HG03342 (cell line): ENCODE measurements around the gene MINK1.
"Not testable (repeated sequence)": the region's sequence is repeated elsewhere in the genome, so short reads cannot be mapped to it uniquely, and the experiment has no call there.

Experiments
- ATAC-seq: cut with Tn5 transposase; IDR thresholded peaks from one replicate; pipeline ENCODE4 v1.9.1; 2021; ENCODE audit warnings: mild to moderate bottlenecking, moderate library complexity; ENCODE audit not compliant: unreplicated experiment

MINK1 gene

GRCh38 chr17:4926577-4927335 is 93.6 kb downstream of the MINK1 start:
- not testable (repeated sequence) for ATAC-seq

- no peak for ATAC-seq
Observed at GRCh38 chr17:4928881-4929280, 95.7 kb downstream of the MINK1 start.

GRCh38 chr17:4931963-4932362 is 98.8 kb downstream of the MINK1 start, which contains the start of gene GP1BA:
GP1BA (plus strand) TSS chr17:4932277; CDS start chr17:4932605, 328 bp downstream.
- ATAC-seq: no peak

GRCh38 chr17:4932756-4933155 is 99.6 kb downstream of the MINK1 start:
- no peak for ATAC-seq

- ATAC-seq: no peak
Observed at GRCh38 chr17:4933646-4934045, 100.5 kb downstream of the MINK1 start.

DNA sequence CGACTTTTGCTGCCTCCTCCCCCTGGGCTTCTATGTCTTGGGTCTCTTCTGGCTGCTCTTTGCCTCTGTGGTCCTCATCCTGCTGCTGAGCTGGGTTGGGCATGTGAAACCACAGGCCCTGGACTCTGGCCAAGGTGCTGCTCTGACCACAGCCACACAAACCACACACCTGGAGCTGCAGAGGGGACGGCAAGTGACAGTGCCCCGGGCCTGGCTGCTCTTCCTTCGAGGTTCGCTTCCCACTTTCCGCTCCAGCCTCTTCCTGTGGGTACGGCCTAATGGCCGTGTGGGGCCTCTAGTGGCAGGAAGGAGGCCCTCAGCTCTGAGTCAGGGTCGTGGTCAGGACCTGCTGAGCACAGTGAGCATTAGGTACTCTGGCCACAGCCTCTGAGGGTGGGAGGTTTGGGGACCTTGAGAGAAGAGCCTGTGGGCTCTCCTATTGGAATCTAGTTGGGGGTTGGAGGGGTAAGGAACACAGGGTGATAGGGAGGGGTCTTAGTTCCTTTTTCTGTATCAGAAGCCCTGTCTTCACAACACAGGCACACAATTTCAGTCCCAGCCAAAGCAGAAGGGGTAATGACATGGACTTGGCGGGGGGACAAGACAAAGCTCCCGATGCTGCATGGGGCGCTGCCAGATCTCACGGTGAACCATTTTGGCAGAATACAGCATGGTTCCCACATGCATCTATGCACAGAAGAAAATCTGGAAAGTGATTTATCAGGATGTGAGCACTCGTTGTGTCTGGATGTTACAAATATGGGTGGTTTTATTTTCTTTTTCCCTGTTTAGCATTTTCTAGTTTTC is 101.2 kb downstream of the MINK1 start:
- ATAC-seq: no peak

GRCh38 chr17:4935650-4936049 is 102.5 kb downstream of the MINK1 start:
- no peak for ATAC-seq

DNA sequence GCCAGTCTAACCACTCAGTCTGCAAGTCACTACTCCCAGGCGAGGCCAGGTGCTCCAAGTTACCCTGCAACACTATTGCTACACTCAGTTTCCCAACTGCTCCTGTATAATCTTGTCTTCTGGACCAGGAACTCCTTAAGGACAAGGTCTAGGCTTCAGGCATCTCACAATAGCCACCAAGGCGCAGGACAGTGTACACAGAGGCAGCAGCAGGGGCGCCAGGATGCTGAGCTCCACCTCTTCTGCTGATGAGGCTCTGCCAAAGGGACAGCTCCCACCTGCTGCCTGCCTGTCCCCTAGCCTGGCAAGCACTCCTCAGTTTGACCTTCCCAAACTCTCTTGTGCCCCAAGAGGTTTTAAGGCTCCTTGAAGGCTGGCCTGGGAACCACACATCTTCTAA is 103.3 kb downstream of the MINK1 start:
- ATAC-seq: no peak

GRCh38 chr17:4937553-4937952 is 104.4 kb downstream of the MINK1 start:
- no peak for ATAC-seq

DNA sequence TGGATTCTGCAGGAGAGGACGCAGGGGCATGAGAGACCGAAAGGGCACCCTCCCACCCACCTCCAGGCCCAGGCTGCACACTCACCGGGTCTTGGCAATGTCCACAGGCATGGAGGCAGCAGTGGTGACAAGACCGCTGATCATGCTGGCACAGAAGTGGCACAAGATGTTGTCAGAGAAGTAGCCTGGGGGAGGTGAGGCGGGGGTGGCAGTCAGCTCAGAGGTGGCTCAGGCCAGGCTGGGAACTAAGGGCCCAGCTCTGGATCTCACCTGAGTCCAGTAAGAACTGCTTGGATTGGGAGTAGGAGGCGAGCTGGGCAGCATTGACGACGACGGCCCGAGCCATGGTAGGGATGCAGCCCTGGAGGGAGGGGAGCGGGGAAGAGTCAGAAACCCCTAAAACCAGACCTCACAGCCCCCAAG is 104.9 kb downstream of the MINK1 start:
- ATAC-seq: no peak

GRCh38 chr17:4938688-4939545 is 105.8 kb downstream of the MINK1 start:
- ATAC-seq: no peak

GRCh38 chr17:4939546-4939795 is 106.3 kb downstream of the MINK1 start:
- peak; percentile 5 for ATAC-seq

GRCh38 chr17:4939796-4940554 is 106.8 kb downstream of the MINK1 start, which contains the start of the genes RNF167 and SLC25A11:
RNF167 (plus strand) TSS chr17:4940268; CDS start chr17:4940910, 642 bp downstream.
SLC25A11 (minus strand) TSS chr17:4940046; CDS start chr17:4939910, 136 bp downstream.
- ATAC-seq: peak; percentile 72

DNA sequence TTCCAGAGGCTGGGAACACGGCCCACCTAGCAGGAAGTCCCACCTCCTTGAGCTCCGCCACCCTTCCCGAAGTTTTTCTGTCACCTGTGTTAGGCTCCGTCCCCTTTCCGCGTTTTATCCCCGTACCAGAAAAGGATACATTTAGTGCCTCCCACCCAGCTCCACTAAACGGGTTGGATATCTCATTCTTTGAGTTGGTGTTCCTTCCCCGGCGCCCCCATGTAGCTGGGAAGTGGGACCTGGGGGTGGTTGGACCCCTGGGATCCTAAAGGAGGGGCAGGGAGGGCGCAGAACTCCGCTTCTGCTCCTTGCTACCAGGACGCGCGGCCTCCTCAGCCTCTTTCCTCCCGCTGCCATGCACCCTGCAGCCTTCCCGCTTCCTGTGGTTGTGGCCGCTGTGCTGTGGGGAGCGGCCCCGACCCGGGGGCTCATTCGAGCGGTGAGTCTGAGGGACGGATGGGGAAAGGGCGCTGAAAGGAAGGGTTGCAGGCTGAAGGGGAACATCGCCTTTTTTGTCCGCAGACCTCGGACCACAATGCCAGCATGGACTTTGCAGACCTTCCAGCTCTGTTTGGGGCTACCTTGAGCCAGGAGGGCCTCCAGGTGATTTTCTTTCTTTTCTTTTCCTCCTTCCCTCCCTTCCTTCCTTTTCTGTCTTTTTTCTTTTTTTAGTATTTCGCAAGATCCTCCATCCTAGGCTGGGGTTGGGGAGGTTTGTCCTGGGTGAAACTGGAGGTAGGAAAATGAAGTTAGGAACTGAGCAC is 107.6 kb downstream of the MINK1 start:
- no peak for ATAC-seq

DNA sequence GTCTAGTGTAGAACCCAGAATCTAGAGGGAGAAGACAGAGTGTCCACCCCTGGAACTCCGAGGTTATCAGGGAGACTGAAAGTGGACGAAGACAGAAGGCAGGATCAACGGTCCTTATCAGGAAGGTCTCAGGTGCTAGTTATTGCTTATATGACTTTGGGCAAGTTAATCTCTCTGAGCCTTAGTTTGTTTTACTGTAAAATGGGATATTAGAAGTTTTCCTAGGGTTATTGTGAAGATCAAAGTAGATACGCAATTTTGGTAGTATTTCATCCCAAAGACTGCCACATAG is 108.1 kb downstream of the MINK1 start:
- ATAC-seq: no peak

DNA sequence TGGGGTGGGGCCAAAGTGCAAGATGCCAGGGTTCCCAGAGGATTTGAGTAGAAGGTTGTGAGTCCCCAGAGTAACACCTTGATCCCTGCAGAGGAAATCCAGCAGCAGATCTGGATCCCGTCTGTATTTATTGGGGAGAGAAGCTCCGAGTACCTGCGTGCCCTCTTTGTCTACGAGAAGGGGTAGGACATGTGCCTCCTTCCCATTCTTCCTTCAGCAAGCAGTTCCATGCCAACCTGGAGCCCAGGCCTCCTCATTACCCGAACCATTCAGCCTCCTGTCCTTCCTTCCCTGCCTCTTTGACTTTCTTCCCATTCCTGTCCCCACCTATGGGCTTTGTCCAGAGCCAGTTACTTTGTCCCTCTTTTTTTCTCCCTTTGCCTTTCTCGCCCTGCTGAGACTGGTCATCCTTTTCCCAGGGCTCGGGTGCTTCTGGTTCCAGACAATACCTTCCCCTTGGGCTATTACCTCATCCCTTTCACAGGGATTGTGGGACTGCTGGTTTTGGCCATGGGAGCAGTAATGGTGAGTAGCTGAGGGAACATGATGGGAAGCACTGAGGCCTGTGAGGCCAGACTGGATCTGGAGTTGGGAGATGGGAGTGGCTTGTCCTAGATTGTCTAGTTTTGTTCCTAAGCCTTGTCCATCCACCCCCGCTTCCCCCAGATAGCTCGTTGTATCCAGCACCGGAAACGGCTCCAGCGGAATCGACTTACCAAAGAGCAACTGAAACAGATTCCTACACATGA is 109.8 kb downstream of the MINK1 start:
- no peak for ATAC-seq

DNA sequence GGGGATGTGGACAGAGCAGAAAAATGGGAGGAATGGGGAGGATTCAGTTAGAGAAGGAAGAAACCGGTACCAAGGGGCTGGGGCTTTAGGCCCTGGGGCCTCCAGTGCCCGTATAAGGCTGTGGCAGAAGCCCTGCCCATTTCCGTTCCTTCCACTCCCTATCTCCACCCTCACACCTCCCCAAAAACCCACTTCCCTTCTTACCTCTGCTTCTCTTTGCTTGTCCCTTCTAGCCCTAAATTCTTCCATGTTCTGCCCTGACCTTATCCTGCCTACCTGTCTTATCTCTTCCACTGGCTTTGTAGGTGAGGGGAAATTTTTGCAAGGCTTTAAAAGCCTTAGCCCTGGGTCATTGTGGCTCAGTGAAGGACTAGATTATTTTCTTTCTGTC is 111.0 kb downstream of the MINK1 start:
- no peak for ATAC-seq

GRCh38 chr17:4944554-4945175 is 111.5 kb downstream of the MINK1 start:
- no peak for ATAC-seq
